Endothelial cell of umbilical vein (primary cell): ENCODE measurements around the gene TAMALIN. TPM values are rescaled to one million over a fixed set of nuclear protein-coding genes. Genes with fewer than 3 reads are reported as not detected.

ENCODE experiments used
- BruUV-seq: library from RNA; stranded (reverse); fragments of 400-500 nt; replicated peaks from 2 replicates; lab custom pipeline; 2021; lab: Mats Ljungman, UMichigan
- CTCF ChIA-PET: fragments of 300-600, 350-600 bp; sonication (Branson Sonifier 250); formaldehyde crosslinking; loops from one replicate; lab custom pipeline; 2021; ENCODE audit warnings: antibody characterized with exemption, inconsistent platforms; lab: Charles Lee
- POLR2A ChIA-PET: fragments of 300-600, 350-600 bp; sonication (Branson Sonifier 250); formaldehyde crosslinking; loops from one replicate; lab custom pipeline; 2021; ENCODE audit warnings: antibody characterized with exemption, inconsistent platforms; lab: Charles Lee
- DNase-seq: peaks from one replicate; pipeline ENCODE4 v3.0.0-alpha.2; 2011; ENCODE audit warnings: low read depth, low spot score
- FAIRE-seq: peaks from 2 replicates; lab custom pipeline; 2011; peaks lifted over from hg19 to GRCh38; lab: Jason Lieb, UNC
- H2AFZ ChIP-seq: 2 replicates; pipeline ENCODE4 v1.6.0; 2012; ENCODE audit warnings: low read depth, low read length, control low read depth, inconsistent platforms
- H3K27ac ChIP-seq: 2 replicates; pipeline ENCODE4 v1.5.1; 2011; ENCODE audit warnings: low read depth, mild to moderate bottlenecking, control low read depth, low read length, moderate library complexity; ENCODE audit not compliant: insufficient read depth
- H3K27me3 ChIP-seq, 2 experiments: 2 replicates each; pipeline versions ENCODE4 v1.6.0 to v1.6.1; 2011; ENCODE audit warnings: low read length in 2 of 2, mixed read lengths in 1 of 2; ENCODE audit not compliant: control insufficient read depth in 2 of 2, insufficient read depth in 2 of 2
- H3K36me3 ChIP-seq, 2 experiments: 2 replicates in 1 of 2; 3 replicates in 1 of 2; pipeline ENCODE4 v1.5.1; 2011; ENCODE audit warnings: low read length in 2 of 2, mild to moderate bottlenecking in 1 of 2, moderate library complexity in 1 of 2; ENCODE audit not compliant: control insufficient read depth in 2 of 2, insufficient read depth in 2 of 2; ENCODE audit errors: extremely low read depth in 1 of 2
- H3K4me1 ChIP-seq: 3 replicates; pipeline ENCODE4 v1.5.1; 2011; ENCODE audit warnings: mild to moderate bottlenecking, low read length; ENCODE audit not compliant: control insufficient read depth, insufficient read depth; ENCODE audit errors: extremely low read depth
- H3K4me2 ChIP-seq: 2 replicates; pipeline ENCODE4 v1.6.1; 2011; ENCODE audit warnings: low read length, control low read depth, mixed read lengths; ENCODE audit not compliant: insufficient read depth
- H3K4me3 ChIP-seq, 3 experiments: fragments of 200-600 bp in 1 of 3; sonication (generic), shearing (Covaris generic) in 1 of 3; replicated peaks in 1 of 3; 2 replicates each; pipeline ENCODE4 v1.5.1; 2011 to 2016; ENCODE audit warnings: control low read depth in 3 of 3, low read length in 3 of 3, mild to moderate bottlenecking in 2 of 3, inconsistent platforms in 1 of 3, low read depth in 1 of 3, moderate library complexity in 1 of 3; ENCODE audit not compliant: insufficient read depth in 1 of 3
- H3K79me2 ChIP-seq: 2 replicates; pipeline ENCODE4 v1.6.0; 2012; ENCODE audit warnings: low read length, inconsistent platforms; ENCODE audit not compliant: control insufficient read depth, insufficient read depth
- H3K9ac ChIP-seq: replicated peaks from 2 replicates; pipeline ENCODE3; 2011; ENCODE audit warnings: low read length, control low read depth; ENCODE audit not compliant: insufficient read depth; ENCODE audit errors: extremely low read depth
- H3K9me1 ChIP-seq: replicated peaks from 3 replicates; pipeline ENCODE4 v1.6.0; 2011; ENCODE audit warnings: mild to moderate bottlenecking, low read length; ENCODE audit not compliant: control insufficient read depth, insufficient read depth; ENCODE audit errors: extremely low read depth
- H3K9me3 ChIP-seq: replicated peaks from 2 replicates; pipeline ENCODE4 v1.5.1; 2012; ENCODE audit warnings: low read length, inconsistent platforms; ENCODE audit not compliant: control insufficient read depth, insufficient read depth
- H4K20me1 ChIP-seq: replicated peaks from 2 replicates; pipeline ENCODE3; 2011; ENCODE audit warnings: mild to moderate bottlenecking, low read length; ENCODE audit not compliant: control insufficient read depth, insufficient read depth; ENCODE audit errors: extremely low read depth
- CTCF ChIP-seq, 2 donors: IDR thresholded peaks; 1 replicate in 1 of 2; 2 replicates in 1 of 2; pipeline ENCODE4 v1.5.1; 2011; ENCODE audit warnings: low read length in 2 of 2, mild to moderate bottlenecking in 2 of 2, moderate library complexity in 2 of 2, control low read depth in 1 of 2, inconsistent platforms in 1 of 2, low read depth in 1 of 2; ENCODE audit not compliant: insufficient read depth in 1 of 2; ENCODE audit errors: extremely low read depth in 1 of 2
- EZH2 ChIP-seq: IDR thresholded peaks from 2 replicates; pipeline ENCODE4 v1.6.1; 2012; ENCODE audit warnings: borderline replicate concordance, low read depth, mild to moderate bottlenecking, moderate library complexity, low read length, inconsistent platforms; ENCODE audit not compliant: severe bottlenecking
- FOS ChIP-seq: IDR thresholded peaks from 2 replicates; pipeline ENCODE4 v1.6.1; 2011; ENCODE audit warnings: mild to moderate bottlenecking, low read length, moderate library complexity, borderline replicate concordance; ENCODE audit not compliant: insufficient read depth
- GATA2 ChIP-seq: IDR thresholded peaks from 2 replicates; pipeline ENCODE4 v1.7.0; 2011; ENCODE audit warnings: low read depth, mild to moderate bottlenecking, moderate library complexity, mixed read lengths, low read length; ENCODE audit not compliant: insufficient read length, insufficient read depth
- JUN ChIP-seq: IDR thresholded peaks from 2 replicates; pipeline ENCODE4 v1.6.1; 2011; ENCODE audit warnings: borderline replicate concordance, low read depth; ENCODE audit not compliant: insufficient read length, insufficient read depth
- MYC ChIP-seq: IDR thresholded peaks from one replicate; pipeline ENCODE4 v1.6.1; 2011; ENCODE audit warnings: mild to moderate bottlenecking, low read depth, low read length
- POLR2A ChIP-seq: IDR thresholded peaks from 2 replicates; pipeline ENCODE4 v1.6.1; 2012; ENCODE audit warnings: low read depth, mild to moderate bottlenecking, control low read depth, low read length
- POLR2AphosphoS5 ChIP-seq: IDR thresholded peaks from 2 replicates; pipeline ENCODE4 v1.6.1; 2012; ENCODE audit warnings: low read depth, mild to moderate bottlenecking, control low read depth, low read length, moderate library complexity; ENCODE audit not compliant: insufficient read depth
- dilution Hi-C: fragments of 300-500 bp; cut with MboI; formaldehyde crosslinking; loops from one replicate; pipeline ENCODE4 v1.15.0; 2019; ENCODE audit warnings: low sequenced_read_pairs; ENCODE audit not compliant: extremely low pct_ligation_motif_present
- intact Hi-C: fragments of 100-400 bp; cut with micrococcal nuclease; formaldehyde crosslinking; loops from one replicate; pipeline ENCODE4 v1.10.0; 2022
- polyA plus RNA-seq, 4 experiments: library from polyadenylated mRNA; depleted of rRNA in 3 of 4; stranded (reverse) in 3 of 4; unstranded in 1 of 4; fragments of >200 nt; gene quantifications; 2 replicates each; pipeline versions ENCODE4 v1.2.1 to v1.2.3, GENCODE V29; 2011 to 2012; ENCODE audit warnings: missing spikeins in 1 of 4
- total RNA-seq: library from RNA; stranded (reverse); gene quantifications from 2 replicates; pipeline ENCODE4 v1.2.3, GENCODE V29; 2021
- TF ChIP-seq, protein P1 (sequence below): IDR thresholded peaks from 2 replicates; pipeline ENCODE4 v1.6.1; 2011; ENCODE audit not compliant: insufficient read depth, insufficient read length

The TAMALIN gene
- total and polyA plus RNA-seq, 2 donors (not counting 3 experiments of a cell fraction or from before 2014, with no cell fraction given): 53.3 to 87.5 TPM

- POLR2A ChIA-PET: no interaction called here
- no peaks in the 10 kb centered on the region for H3K9me1 ChIP-seq
- no peak for FAIRE-seq
- H4K20me1 ChIP-seq: no peaks in the 10 kb centered on the region
- H3K27me3 ChIP-seq: no peaks in the 10 kb centered on the region
- dilution Hi-C loops (no loop called here), intact Hi-C loops (no loop called here)
- BruUV-seq: no TSS peak
- no peak overlapping the region for H3K4me3 ChIP-seq
- CTCF ChIA-PET: interaction anchor here (0.7 to 4.8 kb wide), 8 partner anchors 10 to 44 kb away, joined by 3 to 46 read pairs (median 4); partner anchors contain the start of gene NR4A1
- DNase-seq: no peak
- TF ChIP-seq CTCF (IDR thresholded peaks at IDR 0.05; ENCODE audit: extremely low read depth in 1 of 2, insufficient read depth in 1 of 2, low read depth in 1 of 2, low read length in 2 of 2) (no peak), MYC (no peak), JUN (no peak), POLR2AphosphoS5 (no peak), GATA2 (no peak), EZH2 (no peak), FOS (no peak), POLR2A (no peak)
- TF ChIP-seq, protein P1, sequence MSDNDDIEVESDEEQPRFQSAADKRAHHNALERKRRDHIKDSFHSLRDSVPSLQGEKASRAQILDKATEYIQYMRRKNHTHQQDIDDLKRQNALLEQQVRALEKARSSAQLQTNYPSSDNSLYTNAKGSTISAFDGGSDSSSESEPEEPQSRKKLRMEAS: no peak
- H3K9ac ChIP-seq: no peak overlapping the region
- H3K4me1 ChIP-seq: peaks cover 7% of the 10 kb centered on the region
- H3K79me2 ChIP-seq: no peaks in the 10 kb centered on the region
- no peak overlapping the region for H3K27ac ChIP-seq
- H2AFZ ChIP-seq: no peak overlapping the region
- no peaks in the 10 kb centered on the region for H3K9me3 ChIP-seq
- H3K36me3 ChIP-seq: no peaks in the 10 kb centered on the region
- no peak overlapping the region for H3K4me2 ChIP-seq
These were observed 54.9 kb downstream of the TAMALIN start for GRCh38 chr12:52061470-52062166.
